ENCODE measurements around the gene DPH3. TPM values are rescaled to one million over a fixed set of nuclear protein-coding genes. Genes with fewer than 3 reads are reported as not detected.
A peak's percentile ranks its signal among the peaks of the same experiment; 100 is the strongest.

The DPH3 gene
- total RNA-seq, 4 donors from 2014 or later, result 2.8 to 21.9 (median 10.0) TPM

DNA sequence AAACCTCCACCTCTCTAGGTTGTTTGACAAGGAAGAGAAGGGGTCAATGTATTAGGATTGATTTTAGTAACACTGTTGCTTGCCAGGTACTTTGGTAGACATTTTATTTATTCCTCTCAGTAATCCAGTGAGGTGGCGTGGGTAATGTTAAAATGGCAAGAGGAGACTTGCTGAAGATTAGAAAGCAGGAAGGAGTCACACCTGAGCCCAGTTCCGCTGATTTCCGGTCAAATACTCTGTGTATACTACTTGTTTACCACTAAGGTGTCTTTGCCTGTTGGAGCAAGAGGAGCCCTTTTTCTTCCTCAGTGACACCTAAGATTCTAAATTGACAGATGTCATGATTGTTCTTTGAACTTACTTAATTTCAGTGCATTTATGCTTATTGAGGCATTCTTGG lies 2.0 kb upstream of the DPH3 start:
- DNase-seq, result no peak
- Histone ChIP-seq H3K27me3 (no peaks in the 10 kb centered on the region), H3K4me3 (no peak overlapping the region), H3K4me1 (peaks cover 16 to 59% (median 22%) of the 10 kb centered on the region in 3 donors), H3K27ac (peak overlapping the region; percentile 25 to 97 (median 95)), H3K36me3 (peaks cover 0 to 25% (median 9%) of the 10 kb centered on the region in 3 donors), H3K9me3 (no peaks in the 10 kb centered on the region)
- WGBS, 2 donors, result 32 to 47% methylated on average over 3 of the region's 3 CpGs
- intact Hi-C loops (cut with DNase I), result no loop called here
- TF ChIP-seq, protein P1, sequence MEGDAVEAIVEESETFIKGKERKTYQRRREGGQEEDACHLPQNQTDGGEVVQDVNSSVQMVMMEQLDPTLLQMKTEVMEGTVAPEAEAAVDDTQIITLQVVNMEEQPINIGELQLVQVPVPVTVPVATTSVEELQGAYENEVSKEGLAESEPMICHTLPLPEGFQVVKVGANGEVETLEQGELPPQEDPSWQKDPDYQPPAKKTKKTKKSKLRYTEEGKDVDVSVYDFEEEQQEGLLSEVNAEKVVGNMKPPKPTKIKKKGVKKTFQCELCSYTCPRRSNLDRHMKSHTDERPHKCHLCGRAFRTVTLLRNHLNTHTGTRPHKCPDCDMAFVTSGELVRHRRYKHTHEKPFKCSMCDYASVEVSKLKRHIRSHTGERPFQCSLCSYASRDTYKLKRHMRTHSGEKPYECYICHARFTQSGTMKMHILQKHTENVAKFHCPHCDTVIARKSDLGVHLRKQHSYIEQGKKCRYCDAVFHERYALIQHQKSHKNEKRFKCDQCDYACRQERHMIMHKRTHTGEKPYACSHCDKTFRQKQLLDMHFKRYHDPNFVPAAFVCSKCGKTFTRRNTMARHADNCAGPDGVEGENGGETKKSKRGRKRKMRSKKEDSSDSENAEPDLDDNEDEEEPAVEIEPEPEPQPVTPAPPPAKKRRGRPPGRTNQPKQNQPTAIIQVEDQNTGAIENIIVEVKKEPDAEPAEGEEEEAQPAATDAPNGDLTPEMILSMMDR (IDR thresholded peaks at IDR 0.05), result no peak
- no peak for TF ChIP-seq POLR2A (IDR thresholded peaks at IDR 0.05)

DNA sequence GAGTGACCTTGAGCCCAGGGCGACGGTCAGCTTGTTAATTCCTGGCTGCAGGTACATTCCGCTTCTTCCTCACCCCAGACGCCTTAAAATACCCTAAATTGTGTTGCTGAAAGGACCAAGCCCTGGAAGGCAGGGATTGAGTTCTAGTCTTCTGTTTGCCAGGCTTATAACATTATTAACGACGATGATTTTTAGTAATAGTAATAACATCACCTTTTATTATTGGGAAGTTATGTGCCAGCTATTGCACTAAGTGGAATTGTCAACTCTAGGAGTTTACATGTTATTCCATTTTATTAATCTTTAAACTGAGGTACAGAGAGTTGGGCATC lies 678 bp upstream of the DPH3 start:
- peak overlapping the region; percentile 72 to 96 (median 84) for H3K4me3 ChIP-seq
- DNase-seq, result no peak
- intact Hi-C loops (cut with DNase I), result no loop called here
- no peaks in the 10 kb centered on the region for H3K9me3 ChIP-seq
- H3K27ac ChIP-seq, result peak overlapping the region; percentile 94 to 97 (median 96)
- 0 to 3% methylated on average over 4 to 6 of the region's 6 CpGs for WGBS, 2 donors
- H3K27me3 ChIP-seq, result no peaks in the 10 kb centered on the region
- peaks cover 0 to 20% (median under 1%) of the 10 kb centered on the region in 3 donors for H3K36me3 ChIP-seq
- peaks cover 16 to 59% (median 22%) of the 10 kb centered on the region in 3 donors for H3K4me1 ChIP-seq
- TF ChIP-seq POLR2A (IDR thresholded peaks at IDR 0.05), result no peak
- TF ChIP-seq, protein P1 (IDR thresholded peaks at IDR 0.05), result no peak

DNA sequence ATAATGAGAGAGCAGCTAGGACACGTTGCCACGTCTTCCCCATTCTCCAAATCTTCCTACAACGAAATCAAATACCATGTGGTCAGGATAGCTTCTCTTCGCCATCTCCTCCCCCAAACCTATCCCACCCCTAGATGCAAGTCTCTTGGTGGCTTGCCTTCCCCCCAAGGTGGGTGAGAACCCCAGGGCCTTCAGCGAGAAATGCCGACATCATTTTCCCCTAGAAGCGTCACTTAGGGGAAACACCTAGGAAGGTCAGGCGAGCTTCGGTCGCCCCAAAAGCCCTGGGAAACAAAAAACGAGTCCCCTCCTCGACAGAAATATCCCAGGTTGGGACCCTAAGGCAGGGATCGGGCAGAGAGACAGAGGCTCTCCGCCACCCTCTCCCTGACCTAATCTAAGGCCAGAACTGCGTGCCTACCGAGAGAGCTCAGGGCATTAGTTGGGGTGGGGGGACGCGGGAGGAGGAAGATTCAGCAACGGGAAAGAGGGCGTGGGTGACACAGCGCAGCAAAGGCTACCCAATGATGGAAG lies 502 bp downstream of the DPH3 start:
- DNase-seq, result no peak
- Histone ChIP-seq H3K9me3 (no peaks in the 10 kb centered on the region), H3K4me3 (peak overlapping the region; percentile 72 to 96 (median 84)), H3K27me3 (no peaks in the 10 kb centered on the region), H3K4me1 (peaks cover 16 to 59% (median 22%) of the 10 kb centered on the region in 3 donors), H3K27ac (peak overlapping the region; percentile 94 to 97 (median 96)), H3K36me3 (peaks cover 0 to 21% (median 0%) of the 10 kb centered on the region in 3 donors)
- no peak for TF ChIP-seq POLR2A (IDR thresholded peaks at IDR 0.05)
- TF ChIP-seq, protein P1 (IDR thresholded peaks at IDR 0.05), result no peak
- WGBS, 2 donors, result 0 to 1% methylated on average over 15 to 17 of the region's 21 CpGs
- intact Hi-C loops (cut with DNase I), result no loop called here

DNA sequence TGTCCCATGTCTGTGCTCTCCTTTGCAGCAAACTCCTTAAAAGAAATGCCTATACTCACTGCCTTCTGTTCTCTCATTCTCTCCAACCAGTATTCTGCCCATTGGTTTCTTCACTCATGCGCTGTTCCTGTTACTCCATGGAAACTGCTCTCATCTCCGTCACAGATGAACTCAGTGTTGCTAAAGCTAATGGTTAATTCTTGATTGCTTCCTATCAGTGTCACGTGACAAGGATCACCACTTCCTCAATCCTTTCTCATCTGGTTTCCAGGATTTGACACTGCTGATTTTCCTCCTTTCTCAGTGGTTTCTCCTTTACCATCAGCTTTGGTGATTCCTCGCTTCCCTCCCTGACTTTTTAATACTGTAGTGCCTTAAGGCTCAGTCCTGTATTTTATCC lies 2.6 kb downstream of the DPH3 start:
- H3K27me3 ChIP-seq, result no peaks in the 10 kb centered on the region
- H3K9me3 ChIP-seq, result no peaks in the 10 kb centered on the region
- 63 to 74% methylated on average over 4 of the region's 4 CpGs for WGBS, 2 donors
- H3K4me3 ChIP-seq, result no peak overlapping the region
- intact Hi-C loops (cut with DNase I), result no loop called here
- peaks cover 0 to 31% (median 0%) of the 10 kb centered on the region in 3 donors for H3K36me3 ChIP-seq
- DNase-seq, result no peak
- peaks cover 14 to 45% (median 16%) of the 10 kb centered on the region in 3 donors for H3K4me1 ChIP-seq
- TF ChIP-seq, protein P1 (IDR thresholded peaks at IDR 0.05), result no peak
- TF ChIP-seq POLR2A (IDR thresholded peaks at IDR 0.05), result no peak
- no peak overlapping the region for H3K27ac ChIP-seq

DNA sequence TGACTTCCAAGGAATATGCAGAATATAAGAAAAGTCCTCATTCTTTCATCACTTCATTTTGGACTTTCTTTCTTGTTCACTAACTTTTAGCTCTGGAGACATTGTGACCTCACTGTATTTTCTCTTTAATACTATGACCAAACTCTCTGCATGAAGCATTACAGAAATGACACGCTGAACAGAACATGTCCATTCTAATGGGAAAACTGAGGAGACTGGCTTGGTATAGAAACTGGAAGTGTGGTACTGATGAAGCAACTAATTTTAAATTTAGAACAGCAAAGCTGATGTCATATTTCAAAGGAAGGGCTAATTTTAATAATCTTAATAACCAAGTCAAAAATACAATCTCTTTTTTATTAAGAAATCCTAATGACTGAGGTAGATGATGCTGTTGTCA lies 4.7 kb downstream of the DPH3 start:
- TF ChIP-seq, protein P1 (IDR thresholded peaks at IDR 0.05), result no peak
- TF ChIP-seq POLR2A (IDR thresholded peaks at IDR 0.05), result no peak
- H3K4me1 ChIP-seq, result peaks cover 6 to 25% (median 9%) of the 10 kb centered on the region in 3 donors
- peaks cover 0 to 31% (median 0%) of the 10 kb centered on the region in 3 donors for H3K36me3 ChIP-seq
- no peak overlapping the region for H3K4me3 ChIP-seq
- H3K9me3 ChIP-seq, result no peaks in the 10 kb centered on the region
- 93 to 100% methylated on average over 1 of the region's 1 CpG for whole genome bisulfite sequencing, 2 donors
- DNase-seq, result no peak
- no peak overlapping the region for H3K27ac ChIP-seq
- intact Hi-C loops (cut with DNase I), result no loop called here
- no peaks in the 10 kb centered on the region for H3K27me3 ChIP-seq
